GM21723 (cell line): ENCODE results near the gene HECTD2.
A peak's percentile ranks its signal among the peaks of the same experiment; 100 is the strongest.
"Not testable (repeated sequence)": the region's sequence is repeated elsewhere in the genome, so short reads cannot be mapped to it uniquely, and the experiment has no call there.

ENCODE experiments used
- ATAC-seq: cut with Tn5 transposase; IDR thresholded peaks from one replicate; pipeline ENCODE4 v1.9.1; 2021; ENCODE audit warnings: mild to moderate bottlenecking, moderate library complexity; ENCODE audit not compliant: unreplicated experiment

Gene HECTD2

GRCh38 chr10:91409869-91410637, at the start of gene HECTD2:
Gene HECTD2 (plus strand): TSS chr10:91410344. CDS start chr10:91410439, 95 bp downstream.
- peak; percentile 90 for ATAC-seq

GRCh38 chr10:91360461-91360860, 49.7 kb upstream of the HECTD2 start:
- ATAC-seq = no peak

DNA sequence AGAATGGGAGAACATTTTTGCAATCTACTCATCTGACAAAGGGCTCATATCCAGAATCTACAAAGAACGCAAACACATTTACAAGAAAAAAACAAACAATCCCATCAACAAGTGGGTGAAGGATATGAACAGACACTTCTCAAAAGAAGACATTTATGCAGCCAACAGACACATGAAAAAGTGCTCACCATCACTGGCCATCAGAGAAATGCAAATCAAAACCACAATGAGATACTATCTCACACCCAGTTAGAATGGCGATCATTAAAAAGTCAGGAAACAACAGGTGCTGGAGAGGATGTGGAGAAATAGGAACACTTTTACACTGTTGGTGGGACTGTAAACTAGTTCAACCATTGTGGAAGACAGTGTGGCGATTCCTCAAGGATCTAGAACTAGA, 44.6 kb upstream of the HECTD2 start:
- not testable (repeated sequence) for ATAC-seq

DNA sequence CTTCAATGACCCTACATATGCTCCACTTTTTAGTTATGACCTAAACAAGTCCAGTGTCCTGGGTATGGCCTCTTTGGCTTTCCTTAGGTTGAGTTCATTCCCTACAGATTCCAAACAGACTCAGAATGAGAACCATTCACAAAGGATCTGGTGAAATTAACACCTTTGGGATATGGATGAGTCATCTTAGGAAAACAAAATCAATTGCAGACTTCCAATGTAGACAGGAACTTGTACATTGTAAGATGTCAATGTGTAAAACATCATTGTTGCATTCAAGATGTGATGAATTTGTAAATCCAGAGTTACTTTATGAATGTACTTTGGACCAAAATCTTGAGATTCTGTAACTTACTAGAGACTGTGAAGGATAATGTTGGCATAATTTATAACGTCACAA, 43.4 kb upstream of the HECTD2 start:
- ATAC-seq = no peak

GRCh38 chr10:91367127-91367531, 43.0 kb upstream of the HECTD2 start:
- ATAC-seq = no peak

DNA sequence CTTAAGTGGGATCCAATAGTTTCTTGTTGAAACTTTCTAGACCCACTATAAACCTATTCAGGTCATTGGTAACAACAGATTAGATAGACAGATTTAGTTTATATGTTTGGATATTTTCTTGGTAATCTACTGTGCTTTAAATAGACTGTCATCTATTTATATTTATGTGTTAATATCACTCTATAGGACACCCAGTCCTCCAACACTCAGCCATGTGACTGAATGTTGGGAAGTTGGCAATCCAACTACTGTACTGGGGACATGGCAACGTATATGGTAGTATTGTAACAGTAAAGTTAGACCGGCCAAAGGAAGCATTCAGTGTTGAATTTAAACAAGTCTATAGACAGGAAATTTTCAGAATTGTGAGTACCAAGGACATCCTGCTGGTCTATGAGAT, 42.6 kb upstream of the HECTD2 start:
- ATAC-seq = no peak

DNA sequence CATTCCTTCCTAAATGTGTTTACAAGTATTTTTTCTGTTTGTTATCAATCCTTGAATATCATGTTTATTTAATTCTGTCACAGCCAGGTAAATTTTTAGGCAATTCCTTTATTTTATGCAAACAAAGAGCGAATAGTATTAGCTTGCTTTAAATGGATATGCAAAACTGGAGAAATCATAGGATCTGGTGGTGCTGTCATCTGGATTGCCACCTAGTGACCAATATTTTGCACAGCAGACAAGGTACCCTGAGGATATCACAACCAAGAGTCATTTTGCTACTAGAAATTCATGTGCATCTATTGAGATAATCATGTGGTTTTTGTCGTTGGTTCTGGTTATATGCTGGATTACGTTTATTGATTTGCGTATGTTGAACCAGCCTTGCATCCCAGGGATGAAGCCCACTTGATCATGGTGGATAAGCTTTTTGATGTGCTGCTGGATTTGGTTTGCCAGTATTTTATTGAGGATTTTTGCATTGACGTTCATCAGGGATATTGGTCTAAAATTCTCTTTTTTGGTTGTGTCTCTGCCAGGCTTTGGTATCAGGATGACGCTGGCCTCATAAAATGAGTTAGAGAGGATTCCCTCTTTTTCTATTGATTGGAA, 40.1 kb upstream of the HECTD2 start:
- not testable (repeated sequence) for ATAC-seq

DNA sequence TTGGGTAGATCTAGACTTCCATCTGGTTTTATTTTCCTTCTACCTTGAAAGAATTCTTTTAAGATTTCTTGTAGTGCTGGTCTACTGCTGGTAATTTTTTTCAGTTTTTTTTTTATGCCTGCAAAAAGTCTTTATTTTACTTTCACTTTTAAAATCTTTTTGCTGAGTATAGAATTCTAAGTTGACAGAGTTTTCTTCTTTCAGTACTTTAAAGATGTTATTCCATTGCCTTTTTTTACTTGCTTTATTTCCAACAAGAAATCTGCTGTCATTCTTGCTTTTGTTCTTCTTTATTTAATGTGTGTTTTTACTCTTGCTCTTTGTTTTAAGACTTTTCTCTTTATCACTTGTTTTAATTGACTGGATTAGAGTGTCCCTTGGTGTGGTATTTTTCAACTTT, 36.1 kb upstream of the HECTD2 start:
- ATAC-seq = no peak

GRCh38 chr10:91378061-91378460, 32.1 kb upstream of the HECTD2 start:
- ATAC-seq = no peak

DNA sequence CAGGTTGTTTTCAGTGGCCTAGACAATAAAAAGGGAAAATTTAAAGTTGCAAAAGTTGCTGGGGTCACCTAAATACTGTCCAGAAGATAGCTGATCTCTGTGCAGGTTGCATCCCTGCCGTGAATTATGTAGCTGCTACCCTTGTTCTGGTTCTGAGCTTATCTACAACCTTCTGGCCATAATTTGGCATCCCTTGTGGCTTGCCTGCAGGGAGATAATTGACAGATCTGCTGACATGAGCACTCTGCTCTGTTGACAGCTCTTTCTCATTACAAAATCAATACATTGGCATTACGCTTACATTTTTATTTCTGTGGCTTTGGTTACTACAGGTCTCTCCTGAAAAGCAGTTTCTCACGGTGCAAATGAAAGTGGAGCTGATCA, 29.3 kb upstream of the HECTD2 start:
- no peak for ATAC-seq

- no peak for ATAC-seq
Measured at GRCh38 chr10:91381257-91381891, 28.8 kb upstream of the HECTD2 start.

GRCh38 chr10:91385306-91386085, 24.6 kb upstream of the HECTD2 start:
- ATAC-seq = no peak

DNA sequence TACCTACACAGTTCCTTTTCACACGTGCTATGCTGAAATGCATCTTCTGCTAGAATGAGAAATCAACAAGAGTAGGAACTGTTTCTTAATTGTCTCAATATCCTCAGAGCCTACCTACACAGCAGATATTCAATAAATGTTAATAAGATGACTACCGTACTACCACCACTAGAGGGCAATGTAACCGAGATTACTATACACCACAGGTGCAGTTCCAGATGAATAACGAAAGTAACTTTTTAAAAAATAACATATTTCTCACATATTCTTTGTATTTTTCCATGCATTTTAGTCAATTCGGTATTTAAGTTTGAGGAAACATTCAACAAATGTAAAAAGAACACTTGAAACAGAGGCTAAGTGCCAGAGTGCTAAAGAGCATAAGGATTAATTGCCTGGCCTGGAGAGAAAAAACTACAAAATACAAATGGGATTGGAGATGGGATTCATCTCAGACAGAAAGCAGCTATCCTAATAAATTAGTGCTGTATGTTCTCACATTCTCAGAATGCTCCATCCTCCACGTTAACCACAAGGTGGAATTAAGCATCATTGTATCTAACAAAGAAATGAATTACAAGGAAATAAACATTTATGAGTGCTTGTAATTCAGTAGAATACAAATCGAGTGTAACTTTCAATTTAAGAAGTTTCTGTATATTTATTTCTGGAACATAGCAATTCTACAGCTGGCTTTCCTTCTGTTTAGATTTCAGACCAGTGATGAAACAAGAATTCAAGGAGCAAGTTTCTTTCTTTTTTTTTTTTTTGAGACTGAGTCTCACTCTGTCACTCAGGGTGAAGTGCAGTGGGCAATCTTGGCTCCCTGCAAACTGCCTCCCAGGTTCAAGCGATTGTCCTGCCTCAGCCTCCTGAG, 20.3 kb upstream of the HECTD2 start:
- peak; percentile 97 for ATAC-seq

- ATAC-seq = not testable (repeated sequence)
Measured at GRCh38 chr10:91390513-91390825, 19.7 kb upstream of the HECTD2 start.

- no peak for ATAC-seq
Measured at GRCh38 chr10:91391920-91392319, 18.2 kb upstream of the HECTD2 start.

DNA sequence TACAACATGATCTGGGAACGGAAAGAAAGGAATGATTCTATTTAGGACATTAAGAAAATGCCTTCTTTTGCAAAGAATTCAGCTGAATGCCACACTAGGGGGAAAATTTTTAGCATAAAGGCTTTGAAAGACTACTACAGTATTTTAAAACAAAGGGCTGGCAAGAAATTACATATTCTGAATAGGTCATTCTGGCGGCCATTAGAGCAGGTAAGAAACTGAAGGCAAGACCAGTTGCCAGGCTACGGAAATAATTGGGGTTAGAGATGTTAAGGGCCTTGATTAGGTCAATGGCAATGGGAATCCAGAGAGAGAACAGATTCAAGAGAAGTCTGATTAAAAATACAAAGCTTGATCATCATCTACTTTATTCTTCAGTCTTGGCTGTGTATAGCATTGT, 3.8 kb upstream of the HECTD2 start:
- no peak for ATAC-seq

DNA sequence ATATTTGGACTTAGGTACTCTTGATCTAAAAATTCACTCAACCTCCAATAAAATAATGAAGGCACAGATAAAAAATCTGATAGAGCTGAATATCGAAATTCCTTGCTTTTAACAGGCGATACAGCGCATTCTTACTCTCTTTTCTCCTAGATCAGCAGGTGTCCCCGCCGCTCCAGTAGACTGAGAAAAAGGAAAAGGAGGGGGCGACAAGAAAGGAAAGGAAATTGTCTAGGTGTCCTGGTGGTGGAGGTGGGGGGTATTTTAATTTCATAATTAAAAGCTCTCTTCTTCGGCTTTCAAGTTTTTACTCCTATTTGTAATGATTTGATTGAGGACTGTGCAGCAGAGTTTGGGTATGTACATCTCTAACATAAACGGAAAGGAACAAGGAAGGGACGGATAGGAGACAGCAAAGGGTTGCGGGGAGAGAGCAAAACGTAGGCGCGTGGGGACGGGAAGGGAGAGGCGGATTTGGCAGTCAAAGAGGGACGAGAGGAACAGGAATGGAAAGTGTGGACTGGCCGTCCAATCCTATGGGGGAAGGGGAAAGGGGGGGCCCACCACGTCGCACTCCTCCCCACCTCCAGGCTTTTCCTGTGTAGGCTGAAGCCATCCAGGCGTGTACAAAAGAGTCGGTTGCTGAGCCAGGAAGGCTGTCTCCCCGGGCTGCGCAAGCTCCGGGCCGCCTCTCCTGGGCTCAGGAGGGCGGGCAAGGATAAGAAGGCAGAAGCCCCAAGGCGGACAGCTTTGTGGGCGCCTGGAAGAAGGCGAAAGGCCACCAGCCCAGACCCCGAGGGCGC, 875 bp upstream of the HECTD2 start:
- peak; percentile 46 for ATAC-seq

DNA sequence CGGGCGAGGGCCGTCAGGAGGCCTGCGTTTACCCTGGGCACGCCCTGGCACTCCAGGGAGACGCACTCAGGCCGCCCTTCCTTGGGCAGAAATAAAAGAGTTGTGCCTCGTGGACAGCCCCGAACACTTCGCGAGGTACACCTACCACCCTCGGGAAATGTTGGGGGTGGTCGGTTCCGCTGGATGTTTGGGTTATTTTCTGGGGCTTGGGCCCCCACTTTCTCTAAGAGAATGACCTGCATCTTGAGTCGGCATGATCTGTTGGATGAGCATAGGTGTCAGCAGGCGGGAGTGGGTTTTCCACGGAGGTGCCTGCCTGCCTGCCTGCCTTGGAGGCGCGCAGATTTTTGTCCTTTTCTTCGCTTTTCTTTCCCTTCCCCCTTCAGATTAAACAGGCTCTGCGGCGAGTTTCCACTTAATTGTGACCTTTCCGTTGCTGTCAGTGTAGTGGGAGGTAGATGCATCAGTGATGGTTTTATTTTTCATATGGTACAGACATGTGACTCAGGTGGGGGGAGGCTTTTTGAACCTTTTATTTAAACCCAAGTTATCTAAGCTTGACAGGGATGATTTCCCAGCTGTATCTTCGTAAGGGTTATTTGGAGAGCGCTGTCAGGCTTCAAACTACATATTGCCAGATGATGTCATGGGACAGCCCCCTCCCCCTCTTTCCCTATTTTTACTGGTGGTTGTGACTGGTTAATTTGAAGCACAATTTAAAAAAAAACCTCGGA, 661 bp downstream of the HECTD2 start:
- ATAC-seq = no peak

DNA sequence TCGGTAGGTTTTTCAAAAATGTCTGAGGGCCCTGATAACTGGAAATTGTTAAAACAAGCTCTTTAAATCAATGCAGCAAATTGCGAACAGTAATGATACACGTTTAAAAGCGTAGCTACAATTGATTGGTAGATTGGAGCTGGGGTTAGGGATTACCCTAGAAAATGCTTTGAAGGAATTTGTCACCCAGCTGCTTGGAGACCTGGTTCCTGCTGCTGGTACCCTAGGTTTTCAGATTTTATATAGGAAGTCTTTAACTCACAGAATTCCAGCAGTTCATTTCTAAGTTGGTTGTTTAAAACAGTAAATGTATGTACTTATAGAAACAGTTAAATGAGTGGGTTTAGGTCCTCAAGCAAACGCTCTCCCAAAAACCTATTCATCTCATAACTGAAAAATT, 1.5 kb downstream of the HECTD2 start:
- no peak for ATAC-seq
